Measurements from ENCODE around the gene SLC2A8.

Gene SLC2A8

DNA sequence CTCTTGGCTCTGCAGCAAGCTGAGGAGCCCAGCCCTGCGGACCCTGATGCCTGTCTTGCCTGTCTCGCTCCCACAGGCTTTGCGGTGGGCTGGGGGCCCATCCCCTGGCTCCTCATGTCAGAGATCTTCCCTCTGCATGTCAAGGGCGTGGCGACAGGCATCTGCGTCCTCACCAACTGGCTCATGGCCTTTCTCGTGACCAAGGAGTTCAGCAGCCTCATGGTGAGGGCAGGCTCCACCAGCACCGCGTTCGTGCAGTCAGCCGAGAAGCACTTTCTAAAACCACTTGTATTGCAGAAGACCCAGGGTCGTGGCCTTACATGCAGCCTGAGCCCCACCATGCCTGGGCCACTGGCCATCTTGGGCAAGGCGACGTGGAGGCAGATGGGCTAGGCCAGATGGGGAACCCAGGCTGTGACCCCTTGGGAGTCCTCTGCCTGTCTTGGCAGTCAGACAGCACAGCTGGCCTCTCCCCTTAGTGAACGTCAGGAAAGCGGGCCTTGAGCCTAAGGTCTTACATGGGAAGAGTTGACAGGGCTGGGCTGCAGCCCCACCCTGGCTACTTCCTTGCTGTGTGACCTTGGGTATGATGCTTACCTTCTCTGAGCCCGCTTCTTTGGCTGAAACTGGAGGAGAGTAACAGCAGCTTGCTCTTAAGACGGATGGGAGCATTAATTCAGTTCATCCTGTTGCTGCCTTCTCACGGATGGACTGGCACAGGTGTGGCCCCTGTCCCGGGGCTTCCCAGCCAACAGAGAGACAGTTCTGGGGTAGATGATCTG, 8.6 kb downstream of the SLC2A8 start:
- POLR2A ChIA-PET (ENCODE audit: low non-redundant PET), result no interaction called here
- CTCF ChIA-PET, result interaction anchor here (0.6 to 1.2 kb wide), 4 partner anchors 27 to 119 kb away, joined by 3 to 7 read pairs (median 4); no protein-coding TSS in a partner anchor
- H3K27ac ChIP-seq, result 0 out of 2 replicates have a peak overlapping the region, but pooled peaks have one; percentile 0
- DNase-seq (ENCODE audit: low spot score), result no peak
- TF ChIP-seq, protein P1, sequence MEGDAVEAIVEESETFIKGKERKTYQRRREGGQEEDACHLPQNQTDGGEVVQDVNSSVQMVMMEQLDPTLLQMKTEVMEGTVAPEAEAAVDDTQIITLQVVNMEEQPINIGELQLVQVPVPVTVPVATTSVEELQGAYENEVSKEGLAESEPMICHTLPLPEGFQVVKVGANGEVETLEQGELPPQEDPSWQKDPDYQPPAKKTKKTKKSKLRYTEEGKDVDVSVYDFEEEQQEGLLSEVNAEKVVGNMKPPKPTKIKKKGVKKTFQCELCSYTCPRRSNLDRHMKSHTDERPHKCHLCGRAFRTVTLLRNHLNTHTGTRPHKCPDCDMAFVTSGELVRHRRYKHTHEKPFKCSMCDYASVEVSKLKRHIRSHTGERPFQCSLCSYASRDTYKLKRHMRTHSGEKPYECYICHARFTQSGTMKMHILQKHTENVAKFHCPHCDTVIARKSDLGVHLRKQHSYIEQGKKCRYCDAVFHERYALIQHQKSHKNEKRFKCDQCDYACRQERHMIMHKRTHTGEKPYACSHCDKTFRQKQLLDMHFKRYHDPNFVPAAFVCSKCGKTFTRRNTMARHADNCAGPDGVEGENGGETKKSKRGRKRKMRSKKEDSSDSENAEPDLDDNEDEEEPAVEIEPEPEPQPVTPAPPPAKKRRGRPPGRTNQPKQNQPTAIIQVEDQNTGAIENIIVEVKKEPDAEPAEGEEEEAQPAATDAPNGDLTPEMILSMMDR (conservative IDR thresholded peaks at IDR 0.05; ENCODE audit: low read depth), result no peak

DNA sequence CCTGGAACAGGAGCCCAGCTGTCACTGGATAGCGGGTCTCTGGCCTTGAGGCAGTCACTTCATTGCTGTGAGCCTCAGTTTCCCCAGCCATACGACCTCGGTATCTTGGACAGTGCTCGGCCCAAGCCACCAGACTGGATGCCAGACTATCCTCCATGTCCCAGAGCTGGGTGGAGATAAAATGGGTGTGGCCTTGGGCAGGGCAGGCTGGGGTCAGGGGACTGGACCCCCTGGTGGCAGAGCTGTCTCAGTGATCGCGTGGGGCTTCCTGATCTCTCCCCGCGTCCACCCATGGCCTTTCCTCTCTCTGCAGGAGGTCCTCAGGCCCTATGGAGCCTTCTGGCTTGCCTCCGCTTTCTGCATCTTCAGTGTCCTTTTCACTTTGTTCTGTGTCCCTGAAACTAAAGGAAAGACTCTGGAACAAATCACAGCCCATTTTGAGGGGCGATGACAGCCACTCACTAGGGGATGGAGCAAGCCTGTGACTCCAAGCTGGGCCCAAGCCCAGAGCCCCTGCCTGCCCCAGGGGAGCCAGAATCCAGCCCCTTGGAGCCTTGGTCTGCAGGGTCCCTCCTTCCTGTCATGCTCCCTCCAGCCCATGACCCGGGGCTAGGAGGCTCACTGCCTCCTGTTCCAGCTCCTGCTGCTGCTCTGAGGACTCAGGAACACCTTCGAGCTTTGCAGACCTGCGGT, 10.0 kb downstream of the SLC2A8 start:
- POLR2A ChIA-PET (ENCODE audit: low non-redundant PET), result no interaction called here
- peak overlapping the region; percentile 40 for H3K27ac ChIP-seq
- no peak for DNase-seq (ENCODE audit: low spot score)

DNA sequence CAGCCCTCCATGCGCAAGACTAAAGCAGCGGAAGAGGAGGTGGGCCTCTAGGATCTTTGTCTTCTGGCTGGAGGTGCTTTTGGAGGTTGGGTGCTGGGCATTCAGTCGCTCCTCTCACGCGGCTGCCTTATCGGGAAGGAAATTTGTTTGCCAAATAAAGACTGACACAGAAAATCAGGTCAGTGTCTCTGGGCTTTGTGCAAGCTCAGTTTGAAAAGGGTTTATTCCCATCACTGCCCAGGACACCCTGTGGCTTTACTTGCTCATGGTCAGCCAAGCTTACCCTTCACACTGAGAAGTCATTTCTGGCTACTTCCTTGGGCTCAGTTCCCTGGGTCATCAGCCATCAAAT, 10.5 kb downstream of the SLC2A8 start:
- no peak for DNase-seq (ENCODE audit: low spot score)
- ChIA-PET POLR2A (ENCODE audit: low non-redundant PET) (interaction anchor here (0.7 kb wide), 1 partner anchor 521 kb away, joined by 6 read pairs; no protein-coding TSS in a partner anchor), CTCF (interaction anchor here (0.8 to 1.3 kb wide), 2 partner anchors 8 to 11 kb away, joined by 3 to 6 read pairs; partner anchors contain the start of gene SLC2A8)
- TF ChIP-seq, protein P1 (conservative IDR thresholded peaks at IDR 0.05; ENCODE audit: low read depth), result no peak
- peak overlapping the region; percentile 40 for H3K27ac ChIP-seq

More for the DNA sequence above, 10.0 kb downstream of the SLC2A8 start:
- TF ChIP-seq, protein P1 (conservative IDR thresholded peaks at IDR 0.05; ENCODE audit: low read depth), result no peak
- CTCF ChIA-PET, result interaction anchor here (0.8 to 1.3 kb wide), 3 partner anchors 8 to 69 kb away, joined by 3 to 7 read pairs (median 6); partner anchors contain the start of gene SLC2A8

DNA sequence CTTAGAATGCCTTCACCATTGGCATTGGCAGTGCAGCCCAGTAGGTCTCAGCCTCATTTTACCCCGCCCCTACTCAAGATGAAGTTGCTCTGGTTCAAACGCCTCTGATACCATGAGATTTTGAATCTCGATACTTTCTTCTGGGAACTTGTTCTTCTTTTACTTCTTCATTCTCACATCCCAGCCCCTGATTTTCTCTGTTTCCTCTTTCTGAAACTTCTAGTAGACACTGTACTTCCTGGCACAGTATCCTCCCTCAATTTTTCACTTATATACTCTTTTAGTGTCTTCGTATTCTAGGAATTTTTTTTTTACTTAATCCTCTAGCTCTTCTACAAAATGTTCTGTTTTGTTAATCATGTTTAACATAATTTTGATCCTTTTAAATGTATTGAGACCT, 14.2 kb downstream of the SLC2A8 start:
- POLR2A ChIA-PET (ENCODE audit: low non-redundant PET), result no interaction called here
- CTCF ChIA-PET, result no interaction called here

DNA sequence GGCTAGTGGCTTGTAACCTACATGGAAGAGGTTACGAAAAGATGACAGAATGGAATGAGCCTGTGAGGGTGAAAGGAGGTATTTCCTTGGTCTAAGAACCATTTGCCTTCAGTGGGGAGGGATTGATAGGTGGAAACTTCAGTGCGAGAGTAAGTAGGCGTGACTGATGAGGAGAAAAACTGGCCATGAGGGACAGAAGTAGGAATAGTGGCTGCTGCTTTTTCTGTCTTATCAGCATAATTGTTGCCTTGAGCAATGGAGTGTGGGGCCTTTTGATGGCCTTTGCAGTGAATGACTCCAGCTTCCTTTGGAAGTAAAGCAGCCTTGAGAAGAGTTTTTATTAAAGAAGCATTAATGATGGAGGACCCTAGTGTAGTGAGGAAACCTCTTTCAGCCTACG, 18.2 kb downstream of the SLC2A8 start:
- DNase-seq (ENCODE audit: low spot score), result no peak
- ChIA-PET CTCF (no interaction called here), POLR2A (ENCODE audit: low non-redundant PET) (interaction anchor here (0.6 kb wide), 1 partner anchor 111 kb away, joined by 5 read pairs; no protein-coding TSS in a partner anchor)
- no peak overlapping the region for H3K27ac ChIP-seq
- TF ChIP-seq, protein P1 (conservative IDR thresholded peaks at IDR 0.05; ENCODE audit: low read depth), result no peak

More for the DNA sequence above, 14.2 kb downstream of the SLC2A8 start:
- no peak for DNase-seq (ENCODE audit: low spot score)
- no peak overlapping the region for H3K27ac ChIP-seq
- TF ChIP-seq, protein P1 (conservative IDR thresholded peaks at IDR 0.05; ENCODE audit: low read depth), result no peak

DNA sequence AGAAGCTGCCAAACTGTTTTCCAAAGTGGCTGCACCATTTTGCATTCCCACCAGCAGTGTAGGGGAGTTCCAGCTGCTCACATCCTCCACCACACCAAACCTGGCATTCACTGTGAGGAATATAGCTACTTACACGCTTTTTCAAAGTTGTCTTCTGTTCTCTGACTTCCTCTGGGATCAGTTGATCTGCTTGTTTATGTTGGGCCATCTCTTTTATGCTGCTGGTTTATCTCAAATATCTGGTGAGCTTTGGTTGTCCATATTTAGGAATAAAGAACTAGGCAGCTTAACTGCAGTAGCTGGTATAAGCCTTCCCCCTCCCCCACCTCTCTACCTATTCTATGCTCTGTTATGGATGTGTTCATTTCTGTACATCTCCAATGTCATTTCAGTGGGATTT, 18.7 kb downstream of the SLC2A8 start:
- POLR2A ChIA-PET (ENCODE audit: low non-redundant PET), result interaction anchor here (0.6 kb wide), 1 partner anchor 112 kb away, joined by 5 read pairs; no protein-coding TSS in a partner anchor
- H3K27ac ChIP-seq, result no peak overlapping the region
- DNase-seq (ENCODE audit: low spot score), result no peak
- TF ChIP-seq, protein P1 (conservative IDR thresholded peaks at IDR 0.05; ENCODE audit: low read depth), result no peak
- CTCF ChIA-PET, result no interaction called here
